Ecto neural progenitor cell (in vitro differentiated cells): ENCODE results near the gene SUPT7L.
"Not testable (repeated sequence)": the region's sequence is repeated elsewhere in the genome, so short reads cannot be mapped to it uniquely, and the experiment has no call there.

Source experiments
- DNase-seq: peaks from one replicate; pipeline ENCODE4 v3.0.0-alpha.2; 2018; ENCODE audit warnings: low spot score

SUPT7L gene

DNA sequence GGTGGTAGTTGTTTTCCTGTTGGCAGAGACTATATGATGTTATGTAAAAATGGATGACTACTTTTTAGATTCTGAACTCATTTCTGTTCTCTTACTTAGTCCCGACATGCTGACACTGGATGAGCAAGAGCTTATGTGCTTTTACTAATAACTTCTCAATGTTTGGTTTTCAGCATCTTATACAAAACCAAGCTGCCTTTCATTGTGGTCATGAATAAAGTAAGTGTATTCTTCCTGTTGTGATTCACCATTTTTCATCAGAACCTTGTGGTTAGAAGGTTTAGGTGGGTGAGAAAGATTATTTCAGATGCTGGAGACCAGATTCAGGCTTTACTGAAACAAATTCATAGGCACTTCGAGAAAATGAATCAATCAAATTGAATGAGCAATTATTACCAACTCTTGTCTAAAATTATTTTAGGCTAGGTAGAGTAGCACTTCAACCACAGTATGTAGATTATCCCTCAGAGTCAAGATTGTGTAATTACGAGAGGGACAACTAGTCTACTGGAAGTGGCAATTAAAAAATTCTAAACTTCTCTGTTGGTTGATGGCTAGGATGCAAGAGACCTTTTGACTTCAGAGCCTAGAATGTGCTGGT lies 25.3 kb downstream of the SUPT7L start:
- no peak for DNase-seq

DNA sequence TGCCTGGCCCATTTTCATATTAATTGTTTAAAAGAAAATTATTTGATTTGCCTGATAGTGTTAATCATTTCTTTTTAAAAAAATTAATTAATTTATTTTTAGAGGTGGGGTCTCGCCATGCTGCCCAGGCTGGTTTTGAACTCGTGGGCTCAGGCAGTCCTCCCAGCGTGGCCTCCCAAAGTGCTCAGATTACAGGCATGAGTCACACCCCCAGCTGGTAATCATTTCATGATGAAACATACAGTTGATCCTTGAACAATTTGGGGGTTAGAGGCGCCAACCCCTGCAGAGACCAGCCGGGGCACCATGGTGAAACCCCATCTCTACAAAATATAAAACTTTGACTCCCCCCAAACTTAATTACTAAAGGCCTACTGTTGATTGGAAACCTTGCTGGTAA lies 26.6 kb downstream of the SUPT7L start:
- DNase-seq: no peak

DNA sequence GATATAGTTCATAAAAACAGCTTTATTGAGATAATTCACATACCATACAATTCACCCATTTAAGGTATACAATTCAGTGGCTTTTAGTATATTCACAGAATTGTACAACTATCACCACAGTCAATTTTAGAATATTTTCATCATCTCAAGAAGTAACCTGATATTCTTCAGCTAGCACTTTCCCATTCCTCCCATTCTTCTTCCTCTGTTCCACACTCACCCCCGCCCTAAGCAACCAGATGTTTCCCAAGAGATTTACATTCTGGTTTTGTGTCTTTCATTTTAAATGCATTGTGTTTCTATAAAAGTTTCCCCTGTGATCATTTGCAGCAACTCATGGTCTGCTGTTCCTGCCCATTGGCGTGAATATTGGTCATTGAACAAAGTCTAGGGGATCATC lies 29.1 kb downstream of the SUPT7L start:
- DNase-seq: no peak

DNA sequence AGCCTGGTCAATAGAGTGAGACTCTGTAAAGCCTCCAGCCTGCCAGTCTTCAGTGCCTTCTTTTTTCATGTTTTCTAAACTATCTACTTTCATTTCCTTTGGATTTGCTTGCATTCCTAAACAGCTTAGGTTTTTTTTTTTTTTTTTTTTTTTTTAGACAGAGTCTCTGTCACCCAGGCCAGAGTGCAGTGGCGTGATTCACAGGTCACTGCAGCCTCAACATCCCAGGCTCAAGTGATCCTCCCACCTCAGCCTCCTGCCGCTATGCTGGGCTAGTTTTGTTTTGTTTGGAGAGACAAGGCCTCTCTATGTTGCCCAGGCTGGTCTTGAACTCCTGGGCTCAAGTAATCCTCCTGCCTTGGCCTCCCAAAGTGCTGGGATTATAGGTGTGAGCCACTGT lies 33.2 kb downstream of the SUPT7L start:
- not testable (repeated sequence) for DNase-seq

DNA sequence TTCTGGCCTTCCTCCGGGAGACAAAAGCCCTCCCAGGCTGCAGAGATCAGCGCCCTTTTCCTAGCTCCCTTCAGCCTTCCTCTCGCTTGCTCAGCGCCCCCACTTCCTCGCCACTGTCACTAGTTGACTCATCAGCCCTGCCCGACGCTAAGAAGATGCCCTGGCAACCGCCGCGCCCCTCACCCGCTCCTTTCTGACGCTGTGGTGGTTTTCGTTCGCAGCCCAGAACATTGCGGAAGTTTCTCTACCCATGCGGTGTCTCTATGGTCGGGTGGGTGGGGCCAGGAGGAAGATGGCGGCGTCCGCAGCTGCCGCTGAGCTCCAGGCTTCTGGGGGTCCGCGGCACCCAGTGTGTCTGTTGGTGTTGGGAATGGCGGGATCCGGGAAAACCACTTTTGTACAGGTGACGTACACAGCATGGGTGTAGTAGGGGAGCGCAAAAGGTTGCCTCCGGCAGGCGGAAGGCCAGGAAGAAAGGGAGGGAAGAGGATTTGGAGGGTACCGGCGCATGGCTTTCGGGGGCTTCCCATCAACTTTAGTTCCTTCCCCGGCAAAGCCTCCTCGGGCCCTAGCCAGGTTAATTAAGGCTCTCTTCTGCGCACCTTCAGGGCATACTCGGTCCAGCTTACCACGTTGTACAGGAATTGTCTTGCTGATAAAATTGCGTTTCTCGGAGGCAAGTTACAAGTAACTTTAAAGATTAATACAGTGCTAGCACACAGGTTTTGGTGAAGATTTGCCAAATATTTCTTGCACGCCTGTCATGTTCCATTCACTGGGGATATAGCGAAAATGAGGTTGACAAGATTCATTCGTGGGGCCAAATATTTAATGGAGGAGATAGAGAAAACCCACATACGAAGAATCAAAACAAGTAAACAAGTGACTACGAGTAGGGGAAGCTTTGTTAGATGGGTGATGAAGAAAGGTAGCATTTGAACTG lies 34.4 kb downstream of the SUPT7L start, which contains the start of the genes CCDC121 and GPN1:
Gene CCDC121, minus strand, starts transcription at position 246 of the 943 bp plus-strand sequence. CDS start 1,213 bp downstream, outside the sequence.
Gene GPN1, plus strand, starts transcription at position 284 of the 943 bp plus-strand sequence. Its CDS starts 9 bp downstream, at position 293.
- peak; percentile 91 for DNase-seq

DNA sequence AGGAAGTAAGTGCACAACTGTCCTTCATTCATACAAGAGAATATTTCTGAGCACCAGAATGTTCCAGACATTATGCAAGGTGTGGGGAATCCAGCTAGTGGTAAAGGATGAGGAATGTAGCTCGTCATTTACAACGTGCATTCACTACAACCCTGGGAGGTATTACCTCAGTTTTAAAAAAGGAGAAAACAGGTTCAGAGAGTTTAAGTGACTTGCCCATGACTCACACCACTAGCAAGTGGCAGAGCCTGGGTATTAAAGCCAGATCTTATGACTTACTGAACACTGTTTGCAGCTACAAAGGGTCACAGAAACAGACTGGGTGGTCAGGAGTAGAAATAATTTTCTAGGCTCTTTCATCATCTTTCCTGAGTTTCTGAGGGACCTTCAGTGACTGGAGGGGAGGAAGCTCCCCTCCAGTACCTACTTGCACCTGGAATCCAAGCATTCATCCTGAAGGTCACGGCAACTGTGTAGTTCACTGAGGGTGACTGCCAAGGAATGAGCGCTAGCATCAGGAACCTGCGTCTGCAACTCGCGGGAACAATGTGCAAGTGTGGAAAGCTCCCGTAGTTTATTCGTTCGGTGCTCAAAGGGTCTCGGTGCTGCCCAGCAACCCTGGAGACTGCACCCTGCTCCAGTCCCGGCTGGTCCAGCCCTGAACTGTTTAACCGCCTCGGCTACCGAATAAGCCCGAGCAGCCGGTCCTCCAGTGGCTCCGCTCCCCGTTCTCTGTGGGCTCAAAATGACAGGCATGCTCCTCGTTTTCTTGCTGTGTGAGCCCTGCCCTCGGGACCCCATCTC lies 35.2 kb downstream of the SUPT7L start:
- no peak for DNase-seq

DNA sequence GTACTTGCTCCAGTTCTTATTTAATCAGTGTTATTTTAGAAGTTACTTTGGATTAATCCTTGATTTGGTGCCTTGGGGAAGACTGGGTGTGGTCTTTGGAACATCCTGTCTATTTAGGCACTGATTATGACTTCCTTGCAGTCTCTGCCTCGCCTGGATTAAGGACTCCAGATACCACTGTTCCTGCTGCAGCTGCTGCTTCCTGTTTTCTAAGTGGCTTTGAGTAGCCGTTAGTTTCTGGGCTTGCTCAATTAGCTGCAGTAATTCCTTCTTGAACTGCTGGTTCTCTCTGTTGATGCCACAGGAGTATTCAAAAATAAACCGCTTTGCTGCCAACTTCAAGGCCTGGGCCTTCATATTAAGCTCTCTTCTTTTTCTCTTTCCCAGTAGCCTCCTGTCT lies 36.5 kb downstream of the SUPT7L start:
- not testable (repeated sequence) for DNase-seq

DNA sequence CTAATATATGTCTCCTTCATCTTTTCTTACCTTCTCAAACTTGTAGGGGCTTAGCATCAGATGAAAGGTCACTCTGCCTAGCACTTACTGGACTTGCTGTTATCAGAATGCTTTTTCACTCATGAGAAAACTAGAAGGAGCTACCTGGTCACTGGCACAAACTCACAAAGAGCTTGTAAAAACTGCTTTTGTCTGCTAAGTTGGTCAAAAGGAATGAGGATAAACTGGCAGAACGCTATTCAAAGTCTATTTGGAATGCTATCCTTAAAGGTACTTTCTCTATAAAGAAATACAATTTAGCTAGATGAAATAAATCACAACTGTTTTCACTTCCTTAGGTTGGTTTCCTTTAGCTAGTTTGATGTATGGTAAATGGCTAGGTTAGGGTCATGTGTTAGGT lies 37.1 kb downstream of the SUPT7L start:
- DNase-seq: not testable (repeated sequence)

DNA sequence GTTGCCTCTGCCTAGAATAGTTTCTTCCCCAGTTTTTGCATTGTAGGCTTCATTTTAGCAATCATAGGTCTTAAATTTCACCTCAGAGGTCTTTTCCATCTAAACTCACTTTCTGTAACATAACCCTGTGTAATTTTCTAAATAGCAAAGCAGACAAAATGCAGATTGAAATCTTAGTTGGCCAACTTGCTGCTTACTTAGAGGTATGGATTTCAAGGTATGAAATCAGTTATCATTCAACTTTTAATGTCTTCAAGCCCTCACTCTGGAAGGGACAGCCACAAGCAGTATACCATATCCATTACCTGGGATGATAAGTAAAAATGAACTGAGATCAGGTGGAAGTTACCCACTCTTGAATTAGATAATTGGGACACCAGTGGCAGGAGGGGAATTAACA lies 38.5 kb downstream of the SUPT7L start:
- DNase-seq: no peak

DNA sequence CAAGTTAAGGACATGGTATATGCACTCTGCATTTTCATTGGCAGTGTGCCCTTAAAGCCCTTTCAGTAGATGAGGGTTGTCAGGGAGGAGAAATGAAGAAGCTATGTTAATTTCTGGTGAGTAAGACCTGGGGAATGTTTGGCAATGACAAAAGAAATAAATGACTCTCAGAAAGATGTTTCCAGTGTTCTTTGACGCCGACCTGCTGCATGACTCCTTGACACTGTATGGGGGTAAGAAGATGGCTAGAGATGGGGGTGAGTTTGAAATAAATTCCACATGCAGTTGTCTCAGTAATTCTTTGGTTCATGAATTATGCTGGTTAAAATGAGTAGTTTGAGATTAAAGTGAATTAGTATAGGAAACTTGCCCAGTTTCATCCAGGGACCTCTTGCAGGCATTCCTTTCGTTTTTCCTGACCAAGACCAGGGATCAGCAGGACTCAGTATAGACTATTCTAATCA lies 40.5 kb downstream of the SUPT7L start:
- no peak for DNase-seq

DNA sequence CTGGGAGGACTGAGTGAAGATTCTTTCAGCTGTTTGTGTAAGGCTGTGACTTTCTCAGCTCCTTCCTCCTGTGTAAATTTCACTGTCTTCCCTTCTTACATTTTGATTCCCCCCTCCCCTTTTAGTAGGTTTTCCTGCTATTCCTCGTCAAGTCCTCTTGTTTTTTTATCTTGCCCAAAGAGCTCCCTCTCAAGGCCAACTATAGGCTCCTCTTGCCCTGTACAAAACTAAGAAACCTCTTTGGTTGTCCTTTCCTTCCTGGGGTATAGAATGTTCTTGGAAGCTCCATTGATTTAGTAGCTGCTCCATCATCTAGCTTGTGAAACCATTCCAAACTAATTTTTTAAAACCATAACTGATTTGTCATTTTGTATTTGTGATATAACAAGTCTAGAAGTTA lies 41.9 kb downstream of the SUPT7L start:
- no peak for DNase-seq

DNA sequence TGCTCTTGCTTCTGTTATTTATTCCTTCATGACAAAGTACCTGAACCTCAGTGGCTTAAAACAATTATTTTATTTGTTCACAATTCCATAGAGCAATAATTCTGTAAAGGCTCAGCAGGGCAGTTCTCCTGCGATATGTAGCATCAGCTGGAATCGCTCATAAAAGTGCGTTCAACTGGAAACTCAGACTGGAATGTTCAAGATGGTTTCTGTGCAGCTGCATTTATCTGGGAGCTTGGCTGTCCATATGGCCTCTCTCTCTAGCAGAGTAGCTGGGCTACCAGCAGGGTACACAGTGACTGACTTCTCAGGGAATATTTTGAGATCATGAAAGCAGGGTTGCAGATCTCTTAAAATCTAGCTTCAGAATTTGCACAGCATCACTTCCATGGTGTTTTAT lies 48.1 kb downstream of the SUPT7L start:
- no peak for DNase-seq

DNA sequence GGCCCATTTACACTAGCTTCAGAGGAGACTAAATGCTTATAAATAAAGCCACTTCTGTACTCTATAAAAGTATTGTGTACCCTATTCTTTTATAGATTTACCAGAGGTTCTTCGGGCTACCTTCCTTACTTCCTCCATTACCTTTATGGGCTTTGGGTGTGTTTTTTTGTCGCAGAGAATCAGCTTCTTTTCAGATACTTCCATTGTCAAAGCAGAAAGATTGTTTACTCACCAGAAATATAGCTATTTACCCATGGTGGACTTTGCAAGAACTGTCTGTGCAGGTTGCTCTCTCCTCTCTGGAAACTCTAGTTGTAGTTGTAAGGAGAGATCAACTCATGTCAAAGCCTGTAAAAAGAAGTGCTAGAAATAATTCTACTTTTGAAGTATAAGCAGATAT lies 49.4 kb downstream of the SUPT7L start:
- no peak for DNase-seq

DNA sequence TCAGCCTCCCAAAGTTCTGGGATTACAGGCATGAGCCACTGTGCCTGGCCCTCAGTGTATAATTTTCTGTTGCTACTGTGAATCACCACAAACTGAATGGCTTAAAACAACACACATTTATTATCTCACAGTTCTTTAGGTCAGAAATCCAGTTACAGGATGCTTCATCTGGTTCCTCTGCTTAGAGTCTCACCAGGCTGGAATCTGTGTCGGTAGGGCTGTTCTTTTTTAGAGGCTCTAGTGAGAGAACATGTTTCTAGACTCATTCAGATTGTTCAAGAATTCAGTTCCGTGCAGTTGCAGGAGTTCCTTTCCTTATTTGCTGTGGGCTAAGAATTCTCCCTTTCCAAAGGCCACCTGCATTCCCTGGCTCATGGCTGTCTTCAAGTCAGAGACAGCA lies 56.8 kb downstream of the SUPT7L start:
- DNase-seq: no peak
